Measurements from ENCODE around the gene TRIM44. TPM values are rescaled to one million over a fixed set of nuclear protein-coding genes. Genes with fewer than 3 reads are reported as not detected.

Gene TRIM44
- total RNA-seq, 1 donor from 2014 or later: 67.0 TPM

DNA sequence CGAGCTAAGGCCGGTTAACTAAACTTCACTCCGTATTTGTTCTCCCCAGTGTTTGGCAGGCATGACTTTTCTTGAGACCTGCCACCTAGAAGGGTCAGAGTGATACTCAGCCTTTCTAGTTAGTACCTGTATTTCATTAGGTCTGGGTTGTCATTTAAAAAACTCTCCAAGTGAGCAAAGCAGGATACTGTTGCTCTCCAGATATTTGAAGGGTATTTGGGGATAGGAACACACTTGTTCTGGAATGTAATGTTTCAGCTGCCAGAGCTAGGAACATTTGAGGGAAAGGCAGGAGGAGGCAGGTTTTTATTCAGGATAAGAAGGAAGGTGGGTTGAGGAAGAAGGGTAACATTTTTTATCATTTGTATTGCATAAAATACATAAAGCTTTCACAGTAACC is 140.1 kb downstream of the TRIM44 start:
- intact Hi-C loops (cut with micrococcal nuclease): no loop called here
- TF ChIP-seq, protein P1, sequence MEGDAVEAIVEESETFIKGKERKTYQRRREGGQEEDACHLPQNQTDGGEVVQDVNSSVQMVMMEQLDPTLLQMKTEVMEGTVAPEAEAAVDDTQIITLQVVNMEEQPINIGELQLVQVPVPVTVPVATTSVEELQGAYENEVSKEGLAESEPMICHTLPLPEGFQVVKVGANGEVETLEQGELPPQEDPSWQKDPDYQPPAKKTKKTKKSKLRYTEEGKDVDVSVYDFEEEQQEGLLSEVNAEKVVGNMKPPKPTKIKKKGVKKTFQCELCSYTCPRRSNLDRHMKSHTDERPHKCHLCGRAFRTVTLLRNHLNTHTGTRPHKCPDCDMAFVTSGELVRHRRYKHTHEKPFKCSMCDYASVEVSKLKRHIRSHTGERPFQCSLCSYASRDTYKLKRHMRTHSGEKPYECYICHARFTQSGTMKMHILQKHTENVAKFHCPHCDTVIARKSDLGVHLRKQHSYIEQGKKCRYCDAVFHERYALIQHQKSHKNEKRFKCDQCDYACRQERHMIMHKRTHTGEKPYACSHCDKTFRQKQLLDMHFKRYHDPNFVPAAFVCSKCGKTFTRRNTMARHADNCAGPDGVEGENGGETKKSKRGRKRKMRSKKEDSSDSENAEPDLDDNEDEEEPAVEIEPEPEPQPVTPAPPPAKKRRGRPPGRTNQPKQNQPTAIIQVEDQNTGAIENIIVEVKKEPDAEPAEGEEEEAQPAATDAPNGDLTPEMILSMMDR (IDR thresholded peaks at IDR 0.05): no peak
- CTCF ChIA-PET: no interaction called here
- H3K27me3 Mint-ChIP-seq: no peaks in the 10 kb centered on the region
- no peak overlapping the region for H3K4me3 Mint-ChIP-seq
- H3K4me1 Mint-ChIP-seq: peaks cover 15% of the 10 kb centered on the region
- ATAC-seq (ENCODE audit: low read depth) (no peak), DNase-seq (no peak)
- H3K9me3 Mint-ChIP-seq: no peaks in the 10 kb centered on the region
- H3K27ac Mint-ChIP-seq: no peak overlapping the region
- POLR2A ChIA-PET: no interaction called here
- H3K36me3 Mint-ChIP-seq (ENCODE audit: low read depth): peaks cover 36% of the 10 kb centered on the region

DNA sequence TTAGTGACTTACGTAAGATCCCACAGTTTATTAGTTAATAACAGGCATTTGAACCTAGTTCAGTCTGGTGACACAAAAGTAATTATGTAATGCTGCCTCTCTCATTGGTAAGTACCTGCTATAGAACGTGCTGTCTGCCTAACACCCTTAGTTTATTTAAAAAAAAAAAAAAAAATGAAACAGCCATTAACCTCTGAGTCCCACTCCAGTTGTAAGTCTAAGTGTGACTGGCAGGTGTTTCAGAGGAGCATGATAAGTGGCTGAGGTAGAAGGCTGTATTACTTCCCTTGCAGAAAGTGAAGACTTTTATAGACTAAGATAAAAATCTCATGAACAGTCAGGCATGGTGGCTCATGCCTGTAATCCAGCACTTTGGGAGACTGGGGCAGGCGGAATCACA is 140.5 kb downstream of the TRIM44 start:
- CTCF ChIA-PET: no interaction called here
- POLR2A ChIA-PET: no interaction called here
- no peak overlapping the region for H3K4me3 Mint-ChIP-seq
- H3K9me3 Mint-ChIP-seq: no peaks in the 10 kb centered on the region
- TF ChIP-seq, protein P1 (IDR thresholded peaks at IDR 0.05): no peak
- peaks cover 15% of the 10 kb centered on the region for H3K4me1 Mint-ChIP-seq
- H3K27me3 Mint-ChIP-seq: no peaks in the 10 kb centered on the region
- intact Hi-C loops (cut with micrococcal nuclease): no loop called here
- ATAC-seq (ENCODE audit: low read depth): no peak
- peaks cover 32% of the 10 kb centered on the region for H3K36me3 Mint-ChIP-seq (ENCODE audit: low read depth)
- no peak overlapping the region for H3K27ac Mint-ChIP-seq
- no peak for DNase-seq

DNA sequence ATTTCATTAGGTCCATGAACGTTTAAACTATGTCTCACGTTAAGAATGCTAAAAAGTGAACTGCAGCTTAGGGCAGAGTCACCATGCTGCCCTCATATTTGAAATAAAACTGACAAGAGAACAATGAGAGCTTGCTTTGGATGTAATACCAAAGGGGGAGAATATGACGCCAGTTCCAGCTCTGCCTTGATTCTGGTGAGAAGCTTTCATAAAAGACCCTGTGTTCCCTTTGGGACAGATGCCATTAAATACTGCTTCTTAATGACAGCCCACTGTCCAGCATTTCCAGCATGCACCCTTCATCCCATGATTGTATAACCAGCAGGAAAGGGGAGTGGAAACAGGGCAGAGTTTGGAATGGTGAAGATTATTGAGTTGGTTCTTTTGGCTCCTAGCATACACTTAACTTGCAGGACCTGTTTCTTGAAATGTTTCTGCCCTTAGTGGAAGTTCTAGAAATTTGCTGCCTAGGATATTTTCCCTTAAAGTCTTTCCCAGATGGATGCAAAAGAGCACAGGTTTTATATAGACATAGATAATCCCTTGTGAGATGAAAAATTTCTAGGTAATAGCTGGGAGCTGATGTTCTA is 142.0 kb downstream of the TRIM44 start:
- intact Hi-C loops (cut with micrococcal nuclease): no loop called here
- no peak overlapping the region for H3K4me3 Mint-ChIP-seq
- peaks cover 15% of the 10 kb centered on the region for H3K4me1 Mint-ChIP-seq
- ChIA-PET CTCF (interaction anchor here (1.6 kb wide), 1 partner anchor 18 kb away, joined by 4 read pairs; no protein-coding TSS in a partner anchor), POLR2A (no interaction called here)
- H3K27ac Mint-ChIP-seq: no peak overlapping the region
- TF ChIP-seq, protein P1 (IDR thresholded peaks at IDR 0.05): no peak
- no peaks in the 10 kb centered on the region for H3K27me3 Mint-ChIP-seq
- DNase-seq (no peak), ATAC-seq (ENCODE audit: low read depth) (no peak)
- H3K9me3 Mint-ChIP-seq: no peaks in the 10 kb centered on the region
- H3K36me3 Mint-ChIP-seq (ENCODE audit: low read depth): peaks cover 42% of the 10 kb centered on the region

DNA sequence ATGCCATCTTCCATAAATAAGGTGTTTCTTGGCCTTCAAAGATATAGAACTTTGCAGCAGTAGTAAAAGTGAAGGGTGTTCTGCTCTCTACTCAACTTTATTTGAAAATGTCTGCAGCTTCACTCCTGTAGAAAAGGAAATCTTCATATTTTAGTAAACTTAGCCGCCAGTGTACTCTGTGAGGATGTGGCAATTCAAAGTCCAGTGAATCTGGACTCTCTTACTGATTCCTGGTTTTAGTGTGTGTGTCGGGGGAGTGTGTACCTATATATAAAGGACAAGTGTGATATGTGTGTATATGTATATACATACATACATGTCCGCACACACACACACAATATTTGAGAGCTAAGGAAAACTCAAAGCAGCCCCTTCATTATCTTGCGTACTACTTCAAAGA is 147.0 kb downstream of the TRIM44 start:
- DNase-seq: no peak
- Mint-ChIP-seq H3K27me3 (no peaks in the 10 kb centered on the region), H3K36me3 (ENCODE audit: low read depth) (peaks cover 55% of the 10 kb centered on the region), H3K9me3 (no peaks in the 10 kb centered on the region), H3K27ac (no peak overlapping the region), H3K4me1 (no peaks in the 10 kb centered on the region), H3K4me3 (no peak overlapping the region)
- TF ChIP-seq, protein P1 (IDR thresholded peaks at IDR 0.05): no peak
- CTCF ChIA-PET: interaction anchor here (3.5 kb wide), 1 partner anchor 12 kb away, joined by 15 read pairs; no protein-coding TSS in a partner anchor
- intact Hi-C loops (cut with micrococcal nuclease): no loop called here
- no peak for ATAC-seq (ENCODE audit: low read depth)
- POLR2A ChIA-PET: no interaction called here

DNA sequence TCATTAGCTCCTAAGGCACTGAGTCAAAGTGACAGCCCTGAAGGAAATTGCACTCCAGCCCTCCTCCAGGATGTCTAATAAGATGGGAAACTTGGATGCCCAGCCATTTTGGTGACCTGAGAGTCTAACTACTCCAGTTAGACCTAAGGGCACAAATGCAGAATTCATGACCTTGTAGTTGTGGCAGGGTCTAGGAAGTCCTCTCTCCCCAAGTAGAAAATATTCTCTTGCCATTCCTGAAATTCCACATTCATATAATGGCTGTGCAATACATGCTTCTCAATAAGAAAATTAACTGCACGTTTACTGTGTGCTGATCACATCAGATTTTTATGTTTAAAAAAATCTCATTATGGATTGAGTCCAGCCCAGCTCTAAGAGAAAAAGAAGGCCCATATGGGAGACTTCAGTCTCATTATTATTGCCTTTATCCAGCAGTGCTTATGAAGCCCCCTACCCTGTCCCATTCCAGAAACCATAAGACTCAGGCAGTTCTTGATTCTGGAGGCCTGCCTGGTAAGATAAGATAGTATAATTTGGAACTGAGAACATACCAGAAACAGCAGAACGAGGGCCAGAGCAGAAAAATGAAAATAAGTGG is 147.6 kb downstream of the TRIM44 start:
- H3K27me3 Mint-ChIP-seq: no peaks in the 10 kb centered on the region
- no peak overlapping the region for H3K27ac Mint-ChIP-seq
- no peak overlapping the region for H3K4me3 Mint-ChIP-seq
- H3K36me3 Mint-ChIP-seq (ENCODE audit: low read depth): peaks cover 56% of the 10 kb centered on the region
- no peaks in the 10 kb centered on the region for H3K9me3 Mint-ChIP-seq
- TF ChIP-seq, protein P1 (IDR thresholded peaks at IDR 0.05): no peak
- DNase-seq (no peak), ATAC-seq (ENCODE audit: low read depth) (no peak)
- intact Hi-C loops (cut with micrococcal nuclease): no loop called here
- ChIA-PET POLR2A (no interaction called here), CTCF (interaction anchor here (3.5 to 3.8 kb wide), 2 partner anchors 11 to 12 kb away, joined by 15 to 22 read pairs; no protein-coding TSS in a partner anchor)
- H3K4me1 Mint-ChIP-seq: no peaks in the 10 kb centered on the region

All from activated B cell treated with CpG ODN at 0.5 μM for 24 hours (primary cell).